ENCODE data around the gene DNAJC7. TPM values are rescaled to one million over a fixed set of nuclear protein-coding genes. Genes with fewer than 3 reads are reported as not detected.

The DNAJC7 gene
- total RNA-seq, 1 donor from 2014 or later = 77.3 TPM

Other genes with a start within 250 kb of the DNAJC7 start
- gene JUP, start 230.7 kb downstream of the DNAJC7 start, total RNA-seq = 535 and 764 TPM in 2 replicates
- 63.0 and 85.1 TPM in 2 replicates for gene P3H4, start 205.5 kb downstream of the DNAJC7 start, total RNA-seq
- 230 and 241 TPM in 2 replicates for gene FKBP10, start 204.4 kb downstream of the DNAJC7 start, total RNA-seq
- 52.7 and 69.1 TPM in 2 replicates for gene NT5C3B, start 181.2 kb downstream of the DNAJC7 start, total RNA-seq
- gene KLHL10, start 179.6 kb downstream of the DNAJC7 start, total RNA-seq = not detected in 2 replicates
- gene KLHL11, start 152.0 kb downstream of the DNAJC7 start, total RNA-seq = 15.4 and 15.8 TPM in 2 replicates
- gene ACLY, start 98.5 kb downstream of the DNAJC7 start, total RNA-seq = 286 and 388 TPM in 2 replicates
- 0.15 and 0.58 TPM in 2 replicates for gene ODAD4, start 86.8 kb downstream of the DNAJC7 start, total RNA-seq
- 79.3 and 97.1 TPM in 2 replicates for gene CNP, start 50.6 kb downstream of the DNAJC7 start, total RNA-seq
- 90.9 and 95.7 TPM in 2 replicates for gene NKIRAS2, start 2.7 kb upstream of the DNAJC7 start, total RNA-seq
- 0.70 TPM in 1 of 2 replicates, not detected in the other for gene C17orf113, start 33.2 kb upstream of the DNAJC7 start, total RNA-seq
- gene ZNF385C, start 81.0 kb upstream of the DNAJC7 start, total RNA-seq = not detected in 2 replicates
- gene DHX58, start 95.3 kb upstream of the DNAJC7 start, total RNA-seq = 6.5 and 11.3 TPM in 2 replicates
- gene KAT2A, start 103.9 kb upstream of the DNAJC7 start, total RNA-seq = 24.1 and 26.2 TPM in 2 replicates
- not detected in 2 replicates for gene HSPB9, start 105.4 kb upstream of the DNAJC7 start, total RNA-seq
- gene RAB5C, start 137.6 kb upstream of the DNAJC7 start, total RNA-seq = 224 and 227 TPM in 2 replicates
- 0.05 and 0.70 TPM in 2 replicates for gene KCNH4, start 163.7 kb upstream of the DNAJC7 start, total RNA-seq
- not detected in 2 replicates for gene HCRT, start 168.0 kb upstream of the DNAJC7 start, total RNA-seq
- gene GHDC, start 177.1 kb upstream of the DNAJC7 start, total RNA-seq = 13.7 and 14.3 TPM in 2 replicates

All from glomerular endothelial cell (primary cell).